ENCODE data around the gene AMH.

DNA sequence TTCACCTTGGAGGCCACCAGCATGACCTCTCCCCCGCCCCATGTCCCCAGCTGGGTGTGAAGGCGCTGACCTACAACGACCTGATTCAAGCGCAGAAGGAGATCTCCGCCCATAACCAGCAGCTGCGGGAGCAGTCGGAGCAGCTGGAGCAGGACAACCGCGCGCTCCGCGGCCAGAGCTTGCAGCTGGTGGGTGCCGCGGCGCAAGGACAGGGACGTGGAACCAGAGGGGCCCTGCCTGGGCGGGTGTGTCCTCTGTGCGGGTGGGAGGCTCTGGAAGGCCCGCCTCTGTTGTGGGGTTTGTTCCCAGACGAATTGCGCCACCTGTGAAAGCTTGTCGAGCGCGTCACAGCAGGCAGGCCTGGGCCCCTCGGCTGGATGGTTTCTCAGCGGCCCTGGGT, 35.3 kb upstream of the AMH start:
- TF ChIP-seq, protein P1, sequence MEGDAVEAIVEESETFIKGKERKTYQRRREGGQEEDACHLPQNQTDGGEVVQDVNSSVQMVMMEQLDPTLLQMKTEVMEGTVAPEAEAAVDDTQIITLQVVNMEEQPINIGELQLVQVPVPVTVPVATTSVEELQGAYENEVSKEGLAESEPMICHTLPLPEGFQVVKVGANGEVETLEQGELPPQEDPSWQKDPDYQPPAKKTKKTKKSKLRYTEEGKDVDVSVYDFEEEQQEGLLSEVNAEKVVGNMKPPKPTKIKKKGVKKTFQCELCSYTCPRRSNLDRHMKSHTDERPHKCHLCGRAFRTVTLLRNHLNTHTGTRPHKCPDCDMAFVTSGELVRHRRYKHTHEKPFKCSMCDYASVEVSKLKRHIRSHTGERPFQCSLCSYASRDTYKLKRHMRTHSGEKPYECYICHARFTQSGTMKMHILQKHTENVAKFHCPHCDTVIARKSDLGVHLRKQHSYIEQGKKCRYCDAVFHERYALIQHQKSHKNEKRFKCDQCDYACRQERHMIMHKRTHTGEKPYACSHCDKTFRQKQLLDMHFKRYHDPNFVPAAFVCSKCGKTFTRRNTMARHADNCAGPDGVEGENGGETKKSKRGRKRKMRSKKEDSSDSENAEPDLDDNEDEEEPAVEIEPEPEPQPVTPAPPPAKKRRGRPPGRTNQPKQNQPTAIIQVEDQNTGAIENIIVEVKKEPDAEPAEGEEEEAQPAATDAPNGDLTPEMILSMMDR (IDR thresholded peaks at IDR 0.05): no peak
- no peak for TF ChIP-seq POLR2A (IDR thresholded peaks at IDR 0.05)
- no peak for TF ChIP-seq POLR2AphosphoS5 (IDR thresholded peaks at IDR 0.05)
- no peak for TF ChIP-seq EP300 (IDR thresholded peaks at IDR 0.05)

All from stomach (tissue), 4 donors.